Vagina (tissue), 2 donors: ENCODE data around the gene MBNL3. TPM values are rescaled to one million over a fixed set of nuclear protein-coding genes. Genes with fewer than 3 reads are reported as not detected.

Source experiments
- DNase-seq, 2 donors: peaks; one replicate each; pipeline ENCODE4 v3.0.0-alpha.2; 2017; ENCODE audit errors: extremely low spot score in 2 of 2
- H3K27ac ChIP-seq: fragments of 200-600 bp; sonication (generic); one replicate; pipeline ENCODE4 v1.5.1; 2019
- H3K27me3 ChIP-seq: fragments of 200-600 bp; sonication (generic); one replicate; pipeline ENCODE4 v1.5.1; 2019
- H3K36me3 ChIP-seq, 2 donors: fragments of 200-600 bp; sonication (generic); one replicate each; pipeline ENCODE4 v1.5.1; 2017 to 2019
- H3K4me1 ChIP-seq: fragments of 200-600 bp; sonication (generic); one replicate; pipeline ENCODE4 v1.5.1; 2019
- H3K4me3 ChIP-seq, 2 donors: fragments of 200-600 bp; sonication (generic); 1 replicate in 1 of 2; 2 replicates in 1 of 2; pipeline ENCODE4 v1.5.1; 2016 to 2019
- H3K9me3 ChIP-seq: fragments of 200-600 bp; sonication (generic); one replicate; pipeline ENCODE4 v1.5.1; 2019
- POLR2A ChIP-seq, 2 donors: fragments of 450-650 bp; IDR thresholded peaks; one replicate each; pipeline ENCODE4 v1.6.1; 2017; ENCODE audit warnings: antibody characterized with exemption in 2 of 2, mild to moderate bottlenecking in 2 of 2, moderate library complexity in 2 of 2
- POLR2AphosphoS5 ChIP-seq, 2 donors: sonication (generic); formaldehyde crosslinking; IDR thresholded peaks; one replicate each; pipeline ENCODE4 v1.9.0; 2017; ENCODE audit warnings: antibody characterized with exemption in 2 of 2, mild to moderate bottlenecking in 2 of 2, low read depth in 1 of 2; ENCODE audit not compliant: insufficient read depth in 1 of 2
- intact Hi-C: fragments of 100-400 bp; cut with DNase I; formaldehyde crosslinking; loops from one replicate; pipeline ENCODE4 v1.15.1; 2023
- total RNA-seq: library from RNA; depleted of rRNA; stranded (reverse); fragments of >200 nt; gene quantifications from one replicate; pipeline ENCODE4 v1.2.3, GENCODE V29; 2016
- TF ChIP-seq, protein P1 (sequence below), 3 experiments: fragments of 450-650 bp in 2 of 3; fragments of 200-600 bp in 1 of 3; sonication (generic) in 1 of 3; IDR thresholded peaks; one replicate each; pipeline ENCODE4 v1.5.1; 2017 to 2019; ENCODE audit warnings: antibody characterized with exemption in 3 of 3, mild to moderate bottlenecking in 2 of 3, moderate library complexity in 2 of 3

Gene MBNL3
- total RNA-seq, 1 donor from 2014 or later: 10.1 TPM

DNA sequence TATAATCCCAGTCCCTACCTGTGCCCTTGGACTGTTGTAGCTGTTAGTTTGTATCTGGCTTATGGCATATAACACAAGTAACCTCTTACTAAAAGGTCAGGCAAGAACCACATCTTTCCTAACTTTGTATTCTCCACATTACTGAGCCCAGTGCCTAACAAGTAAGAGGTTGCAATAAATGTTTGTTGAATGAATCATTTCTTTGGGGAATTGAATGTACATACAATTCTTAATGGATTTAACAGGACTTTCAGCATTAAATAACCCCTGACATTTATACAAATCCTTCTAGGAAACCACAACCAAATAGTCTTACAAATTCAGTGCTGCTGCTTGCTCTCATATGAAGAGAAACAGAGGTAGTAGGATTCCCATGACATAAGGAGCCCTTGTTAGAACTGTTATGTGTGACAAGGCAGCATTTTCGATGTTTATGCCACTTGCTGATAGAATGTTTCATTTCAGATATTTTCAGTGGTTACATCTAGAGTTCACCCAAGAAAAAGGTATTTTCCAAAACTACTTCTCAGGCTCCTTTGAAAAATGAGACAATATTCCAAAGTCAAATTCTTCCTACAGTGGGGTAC, 62.0 kb downstream of the MBNL3 start:
- no peaks in the 10 kb centered on the region for H3K27me3 ChIP-seq
- no peak overlapping the region for H3K27ac ChIP-seq
- TF ChIP-seq POLR2A (IDR thresholded peaks at IDR 0.05) (no peak), POLR2AphosphoS5 (IDR thresholded peaks at IDR 0.05; ENCODE audit: insufficient read depth in 1 of 2, low read depth in 1 of 2) (no peak)
- TF ChIP-seq, protein P1, sequence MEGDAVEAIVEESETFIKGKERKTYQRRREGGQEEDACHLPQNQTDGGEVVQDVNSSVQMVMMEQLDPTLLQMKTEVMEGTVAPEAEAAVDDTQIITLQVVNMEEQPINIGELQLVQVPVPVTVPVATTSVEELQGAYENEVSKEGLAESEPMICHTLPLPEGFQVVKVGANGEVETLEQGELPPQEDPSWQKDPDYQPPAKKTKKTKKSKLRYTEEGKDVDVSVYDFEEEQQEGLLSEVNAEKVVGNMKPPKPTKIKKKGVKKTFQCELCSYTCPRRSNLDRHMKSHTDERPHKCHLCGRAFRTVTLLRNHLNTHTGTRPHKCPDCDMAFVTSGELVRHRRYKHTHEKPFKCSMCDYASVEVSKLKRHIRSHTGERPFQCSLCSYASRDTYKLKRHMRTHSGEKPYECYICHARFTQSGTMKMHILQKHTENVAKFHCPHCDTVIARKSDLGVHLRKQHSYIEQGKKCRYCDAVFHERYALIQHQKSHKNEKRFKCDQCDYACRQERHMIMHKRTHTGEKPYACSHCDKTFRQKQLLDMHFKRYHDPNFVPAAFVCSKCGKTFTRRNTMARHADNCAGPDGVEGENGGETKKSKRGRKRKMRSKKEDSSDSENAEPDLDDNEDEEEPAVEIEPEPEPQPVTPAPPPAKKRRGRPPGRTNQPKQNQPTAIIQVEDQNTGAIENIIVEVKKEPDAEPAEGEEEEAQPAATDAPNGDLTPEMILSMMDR (IDR thresholded peaks at IDR 0.05): no peak
- no peak for DNase-seq
- no peaks in the 10 kb centered on the region for H3K9me3 ChIP-seq
- intact Hi-C loops: no loop called here
- H3K36me3 ChIP-seq: no peaks in the 10 kb centered on the region
- no peaks in the 10 kb centered on the region for H3K4me1 ChIP-seq
- no peak overlapping the region for H3K4me3 ChIP-seq

DNA sequence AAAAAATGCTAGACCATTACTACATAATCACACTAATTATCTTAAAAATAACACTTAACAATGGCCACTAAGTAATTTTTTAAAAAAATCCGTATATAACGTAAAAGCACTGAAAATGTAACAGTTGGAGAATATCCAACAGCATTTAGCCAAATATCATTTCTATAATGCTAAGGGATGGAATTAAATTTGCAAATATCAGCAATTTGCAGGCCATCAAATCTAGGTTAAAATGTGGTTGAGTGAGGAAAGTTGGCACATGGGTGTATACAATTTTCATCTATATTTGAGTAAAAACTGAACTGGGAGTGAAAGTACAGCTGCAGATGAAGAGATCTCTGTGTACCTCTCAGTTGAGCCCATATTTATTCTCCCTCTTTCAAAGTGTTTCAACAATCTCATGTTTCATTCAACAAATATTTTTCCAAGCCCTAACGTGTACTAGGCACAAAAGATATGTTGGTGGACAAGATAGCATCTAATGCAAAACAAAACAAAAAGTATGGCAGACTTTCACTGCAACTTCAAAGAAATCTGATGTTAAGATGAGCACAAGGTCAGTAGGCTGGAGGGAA, 63.0 kb downstream of the MBNL3 start:
- H3K4me1 ChIP-seq: no peaks in the 10 kb centered on the region
- intact Hi-C loops: no loop called here
- no peaks in the 10 kb centered on the region for H3K9me3 ChIP-seq
- H3K27me3 ChIP-seq: no peaks in the 10 kb centered on the region
- no peak overlapping the region for H3K4me3 ChIP-seq
- no peak overlapping the region for H3K27ac ChIP-seq
- no peak for TF ChIP-seq POLR2AphosphoS5 (IDR thresholded peaks at IDR 0.05; ENCODE audit: insufficient read depth in 1 of 2, low read depth in 1 of 2)
- TF ChIP-seq, protein P1 (IDR thresholded peaks at IDR 0.05): no peak
- no peak for TF ChIP-seq POLR2A (IDR thresholded peaks at IDR 0.05)
- no peaks in the 10 kb centered on the region for H3K36me3 ChIP-seq
- DNase-seq: no peak

DNA sequence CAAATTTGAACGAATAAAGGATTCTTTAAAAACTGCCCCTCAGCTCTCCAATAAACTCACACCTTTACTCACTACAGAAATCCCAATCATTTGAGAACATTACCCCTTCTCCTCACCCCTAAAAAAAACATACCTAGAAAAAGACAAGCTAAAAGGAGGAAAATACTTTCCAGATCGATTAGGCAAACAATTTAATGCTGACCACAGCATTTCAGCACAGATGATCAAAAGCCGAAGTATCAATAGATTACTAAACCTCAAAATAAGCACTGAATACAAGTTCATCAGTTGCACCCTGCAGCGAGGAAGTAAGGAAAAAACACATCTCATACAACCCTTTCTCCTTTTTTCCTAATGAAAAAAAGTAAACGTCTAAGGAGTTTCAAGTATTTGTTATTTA, 65.5 kb downstream of the MBNL3 start:
- no peak for DNase-seq
- TF ChIP-seq, protein P1 (IDR thresholded peaks at IDR 0.05): no peak
- TF ChIP-seq POLR2A (IDR thresholded peaks at IDR 0.05): no peak
- no peak for TF ChIP-seq POLR2AphosphoS5 (IDR thresholded peaks at IDR 0.05; ENCODE audit: insufficient read depth in 1 of 2, low read depth in 1 of 2)

DNA sequence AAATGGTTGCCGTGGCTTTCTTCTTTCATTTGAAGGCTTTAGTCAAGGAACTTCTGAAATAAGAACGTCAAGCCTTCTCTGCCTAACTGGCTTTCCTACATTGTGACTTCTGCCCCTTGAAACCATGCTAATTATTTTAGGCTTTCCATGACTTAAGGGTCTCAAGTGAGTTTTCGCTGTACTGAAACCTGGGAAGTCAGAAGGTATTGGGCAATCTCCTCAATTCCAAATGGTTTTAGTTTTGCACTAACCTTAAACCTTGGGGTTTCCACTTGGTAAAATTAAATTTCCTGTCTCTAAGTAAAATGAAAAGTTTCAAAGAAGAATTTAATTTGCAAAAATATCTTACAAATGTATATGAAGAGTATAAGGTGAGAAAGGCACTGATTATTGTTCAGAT, 73.8 kb downstream of the MBNL3 start:
- intact Hi-C loops: no loop called here
- Histone ChIP-seq H3K27ac (no peak overlapping the region), H3K9me3 (no peaks in the 10 kb centered on the region), H3K27me3 (no peaks in the 10 kb centered on the region), H3K36me3 (no peaks in the 10 kb centered on the region), H3K4me1 (no peaks in the 10 kb centered on the region), H3K4me3 (no peak overlapping the region)
- no peak for DNase-seq
- TF ChIP-seq POLR2AphosphoS5 (IDR thresholded peaks at IDR 0.05; ENCODE audit: insufficient read depth in 1 of 2, low read depth in 1 of 2) (no peak), POLR2A (IDR thresholded peaks at IDR 0.05) (no peak)
- TF ChIP-seq, protein P1 (IDR thresholded peaks at IDR 0.05): no peak

More for the DNA sequence above, 65.5 kb downstream of the MBNL3 start:
- Histone ChIP-seq H3K27ac (no peak overlapping the region), H3K4me3 (no peak overlapping the region), H3K27me3 (no peaks in the 10 kb centered on the region), H3K9me3 (no peaks in the 10 kb centered on the region), H3K4me1 (no peaks in the 10 kb centered on the region), H3K36me3 (no peaks in the 10 kb centered on the region)
- intact Hi-C loops: no loop called here

DNA sequence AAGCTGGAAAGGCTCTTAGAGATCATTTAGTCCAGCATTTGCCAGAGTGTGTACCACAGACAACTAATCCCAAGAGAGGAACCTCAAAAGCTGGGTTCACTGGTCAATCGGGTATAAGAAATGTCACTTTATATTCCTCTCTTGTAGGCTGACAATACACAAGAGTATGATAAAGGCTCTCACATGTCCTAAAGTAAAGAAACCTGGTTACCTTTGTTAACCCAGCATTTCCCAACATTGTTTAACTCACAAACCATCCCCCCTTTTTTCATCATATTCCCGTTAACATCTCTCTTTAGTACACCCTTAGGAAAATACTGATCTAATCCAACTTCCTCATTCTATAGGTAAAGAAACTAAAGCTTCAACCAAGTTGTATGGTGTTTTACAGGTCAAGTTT, 74.4 kb downstream of the MBNL3 start:
- Histone ChIP-seq H3K27ac (no peak overlapping the region), H3K9me3 (no peaks in the 10 kb centered on the region), H3K4me1 (no peaks in the 10 kb centered on the region), H3K36me3 (no peaks in the 10 kb centered on the region), H3K27me3 (no peaks in the 10 kb centered on the region), H3K4me3 (no peak overlapping the region)
- intact Hi-C loops: no loop called here
- no peak for DNase-seq
- TF ChIP-seq POLR2A (IDR thresholded peaks at IDR 0.05) (no peak), POLR2AphosphoS5 (IDR thresholded peaks at IDR 0.05; ENCODE audit: insufficient read depth in 1 of 2, low read depth in 1 of 2) (no peak)
